IMR-90 (cell line): ENCODE data around the gene RAD23B. TPM values are rescaled to one million over a fixed set of nuclear protein-coding genes. Genes with fewer than 3 reads are reported as not detected.

Experiments
- ATAC-seq: fragments of 200-7000 bp; cut with Tn5 transposase; 2 replicates; pipeline ENCODE4 v1.9.1; 2020; ENCODE audit warnings: low read depth, mild to moderate bottlenecking, moderate library complexity
- BruUV-seq: library from RNA; stranded (reverse); fragments of 400-500 nt; replicated peaks from 2 replicates; lab custom pipeline; 2021; lab: Mats Ljungman, UMichigan
- CTCF ChIA-PET: fragments of 300-600 bp; formaldehyde crosslinking; extraction: SDS; loops from one replicate; lab custom pipeline; 2021; ENCODE audit warnings: antibody characterized with exemption; lab: Yijun Ruan, JAX
- POLR2A ChIA-PET: fragments of 300-600 bp; sonication (Branson Sonifier 250); formaldehyde crosslinking; loops from one replicate; lab custom pipeline; 2022; ENCODE audit warnings: antibody characterized with exemption; ENCODE audit not compliant: unreplicated experiment; lab: Charles Lee
- DNase-seq: peaks from one replicate; pipeline ENCODE4 v3.0.0; 2013
- H2AFZ ChIP-seq: replicated peaks from 2 replicates; pipeline ENCODE3; 2013; ENCODE audit warnings: low read length, mild to moderate bottlenecking; ENCODE audit not compliant: poor library complexity
- H2AK5ac ChIP-seq: 2 replicates; pipeline ENCODE4 v1.6.1; 2013; ENCODE audit warnings: low read depth, low read length, inconsistent platforms
- H2AK9ac ChIP-seq: replicated peaks from 2 replicates; pipeline ENCODE3; 2013; ENCODE audit warnings: mild to moderate bottlenecking, low read depth, low read length, moderate library complexity; ENCODE audit not compliant: poor library complexity
- H2BK120ac ChIP-seq: 2 replicates; pipeline ENCODE4 v1.6.1; 2013; ENCODE audit warnings: low read depth, low read length, inconsistent platforms
- H2BK15ac ChIP-seq: 3 replicates; pipeline ENCODE4 v1.6.1; 2013; ENCODE audit warnings: low read depth, low read length, inconsistent platforms
- H2BK20ac ChIP-seq: 2 replicates; pipeline ENCODE4 v1.6.1; 2013; ENCODE audit warnings: low read depth, mild to moderate bottlenecking, inconsistent platforms, low read length, moderate library complexity
- H2BK5ac ChIP-seq: 2 replicates; pipeline ENCODE4 v1.6.1; 2013; ENCODE audit warnings: mild to moderate bottlenecking, low read depth, low read length, inconsistent platforms; ENCODE audit not compliant: poor library complexity, severe bottlenecking
- H3K14ac ChIP-seq: replicated peaks from 2 replicates; pipeline ENCODE4 v1.6.1; 2013; ENCODE audit warnings: low read depth, low read length, inconsistent platforms
- H3K18ac ChIP-seq: 2 replicates; pipeline ENCODE4 v1.6.1; 2013; ENCODE audit warnings: low read depth, low read length, control low read depth
- H3K23ac ChIP-seq: 2 replicates; pipeline ENCODE4 v1.6.1; 2013; ENCODE audit warnings: low read depth, low read length, inconsistent platforms
- H3K27ac ChIP-seq: 2 replicates; pipeline ENCODE4 v1.5.1; 2013; ENCODE audit warnings: mild to moderate bottlenecking, control low read depth, low read length; ENCODE audit not compliant: insufficient read depth
- H3K27me3 ChIP-seq: 2 replicates; pipeline ENCODE4 v1.6.1; 2013; ENCODE audit warnings: low read length; ENCODE audit not compliant: control insufficient read depth, insufficient read depth
- H3K36me3 ChIP-seq: 2 replicates; pipeline ENCODE4 v1.6.1; 2013; ENCODE audit warnings: low read length, mixed read lengths; ENCODE audit not compliant: control insufficient read depth, insufficient read depth
- H3K4ac ChIP-seq: 2 replicates; pipeline ENCODE4 v1.6.1; 2013; ENCODE audit warnings: low read depth, low read length, inconsistent platforms
- H3K4me1 ChIP-seq: 2 replicates; pipeline ENCODE4 v1.6.1; 2013; ENCODE audit warnings: low read length, mixed read lengths; ENCODE audit not compliant: control insufficient read depth, insufficient read depth
- H3K4me2 ChIP-seq: 2 replicates; pipeline ENCODE4 v1.6.1; 2013; ENCODE audit warnings: low read depth, mild to moderate bottlenecking, control low read depth, low read length, moderate library complexity
- H3K4me3 ChIP-seq: 2 replicates; pipeline ENCODE4 v1.5.1; 2013; ENCODE audit warnings: low read depth, mild to moderate bottlenecking, control low read depth, low read length, moderate library complexity; ENCODE audit not compliant: insufficient read depth
- H3K56ac ChIP-seq: 2 replicates; pipeline ENCODE4 v1.6.1; 2013; ENCODE audit warnings: low read length, inconsistent platforms; ENCODE audit not compliant: insufficient read depth; ENCODE audit errors: extremely low read depth
- H3K79me1 ChIP-seq, 2 experiments: 2 replicates each; pipeline ENCODE4 v1.6.1; 2013; ENCODE audit warnings: low read length in 2 of 2, inconsistent platforms in 1 of 2, low read depth in 1 of 2
- H3K9ac ChIP-seq: 2 replicates; pipeline ENCODE4 v1.6.1; 2013; ENCODE audit warnings: low read depth, low read length, control low read depth
- H3K9me1 ChIP-seq: 2 replicates; pipeline ENCODE4 v1.6.1; 2013; ENCODE audit warnings: low read length, inconsistent platforms; ENCODE audit not compliant: insufficient read depth
- H3K9me3 ChIP-seq: 2 replicates; pipeline ENCODE4 v1.6.1; 2013; ENCODE audit warnings: low read length; ENCODE audit not compliant: control insufficient read depth, insufficient read depth
- H4K20me1 ChIP-seq: 2 replicates; pipeline ENCODE4 v1.6.1; 2013; ENCODE audit warnings: low read length, inconsistent platforms; ENCODE audit not compliant: insufficient read depth
- H4K5ac ChIP-seq: 2 replicates; pipeline ENCODE4 v1.6.1; 2013; ENCODE audit warnings: mild to moderate bottlenecking, low read depth, low read length, control low read depth
- H4K8ac ChIP-seq, 2 experiments: 2 replicates each; pipeline ENCODE4 v1.6.1; 2013; ENCODE audit warnings: low read depth in 2 of 2, low read length in 2 of 2, control low read depth in 1 of 2, inconsistent platforms in 1 of 2
- H4K91ac ChIP-seq: 2 replicates; pipeline ENCODE4 v1.6.1; 2013; ENCODE audit warnings: low read depth, low read length, inconsistent platforms; ENCODE audit not compliant: insufficient read depth
- BHLHE40 ChIP-seq: fragments of 150-350 bp; IDR thresholded peaks from 2 replicates; pipeline ENCODE4 v1.6.1; 2016; ENCODE audit warnings: mild to moderate bottlenecking, low read depth, low read length
- RCOR1 ChIP-seq: IDR thresholded peaks from 2 replicates; pipeline ENCODE4 v1.6.1; 2012; ENCODE audit warnings: mild to moderate bottlenecking, low read length, improper control_type of control experiment; ENCODE audit not compliant: insufficient replicate concordance
- WGBS, 2 experiments: methylation state at CpG; one replicate each; pipeline versions ENCODE4 v1.1.5 to v1.1.7; 2013; ENCODE audit warnings: missing lambda C conversion rate in 2 of 2; ENCODE audit not compliant: insufficient read length in 1 of 2; ENCODE audit errors: extremely low coverage in 2 of 2; 5-methylcytosine and 5-hydroxymethylcytosine counted together
- dilution Hi-C: fragments of 300-500 bp; cut with HindIII; formaldehyde crosslinking; loops from one replicate; pipeline ENCODE4 v1.14.3; 2018; ENCODE audit warnings: low sequenced_read_pairs; ENCODE audit not compliant: unreplicated experiment
- in situ Hi-C: fragments of 300-500 bp; cut with MboI; formaldehyde crosslinking; loops from 3 replicates; pipeline ENCODE4 v1.14.3; 2019; ENCODE audit warnings: low sequenced_read_pairs, inconsistent platforms, mixed read lengths
- intact Hi-C: fragments of 100-400 bp; cut with micrococcal nuclease; formaldehyde crosslinking; loops from 2 replicates; pipeline ENCODE4 v1.10.0; 2022
- polyA plus RNA-seq, 3 experiments: library from polyadenylated mRNA; depleted of rRNA; stranded (reverse); fragments of >200 nt; gene quantifications; 2 replicates each; pipeline ENCODE4 v1.2.3, GENCODE V29; 2012; ENCODE audit warnings: low replicate concordance in 1 of 3
- total RNA-seq: library from RNA; depleted of rRNA; stranded (reverse); fragments of >200 nt; gene quantifications from 2 replicates; pipeline ENCODE4 v1.2.3, GENCODE V29; 2012

RAD23B gene
- total and polyA plus RNA-seq, 2 of the 4 experiments (the other 2 are of a cell fraction): 126 to 148 TPM

DNA sequence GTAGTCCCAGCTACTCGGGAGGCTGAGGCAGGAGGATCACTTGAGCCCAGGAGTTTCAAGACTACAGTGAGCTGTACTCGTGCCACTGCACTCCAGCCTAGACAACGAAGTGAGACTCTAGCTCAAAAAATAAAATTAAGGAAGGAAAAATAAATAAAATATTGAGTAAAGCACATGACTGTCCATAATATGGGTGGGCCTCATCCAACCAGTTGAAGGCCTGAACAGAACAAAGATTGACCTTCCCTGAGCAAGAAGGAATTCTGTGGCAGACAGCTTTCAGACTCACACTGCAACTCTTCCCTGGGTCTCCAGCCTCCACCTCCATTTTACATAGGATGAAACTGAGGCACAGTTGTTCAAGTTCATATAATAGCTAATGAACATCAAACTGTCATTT, 72.3 kb downstream of the RAD23B start:
- Histone ChIP-seq H3K56ac (no peak overlapping the region), H4K20me1 (no peaks in the 10 kb centered on the region), H3K27ac (no peak overlapping the region), H3K4me2 (no peak overlapping the region), H3K36me3 (no peaks in the 10 kb centered on the region), H3K9me3 (no peaks in the 10 kb centered on the region), H4K91ac (no peak overlapping the region), H3K23ac (no peak overlapping the region), H4K8ac (no peak overlapping the region), H3K14ac (no peak overlapping the region), H2AK5ac (no peak overlapping the region), H4K5ac (no peak overlapping the region), H3K4me1 (no peaks in the 10 kb centered on the region), H2BK20ac (no peak overlapping the region), H2BK120ac (no peak overlapping the region), H3K4ac (no peak overlapping the region), H3K9me1 (no peaks in the 10 kb centered on the region), H2AK9ac (no peak overlapping the region), H3K27me3 (no peaks in the 10 kb centered on the region; the same call in 1 of the 2 replicates), H3K4me3 (no peak overlapping the region), H2BK15ac (no peak overlapping the region), H3K18ac (no peak overlapping the region), H3K9ac (no peak overlapping the region), H3K79me1 (no peaks in the 10 kb centered on the region), H2AFZ (no peak overlapping the region), H2BK5ac (no peak overlapping the region)
- ChIA-PET CTCF (no interaction called here), POLR2A (no interaction called here)
- in situ Hi-C loops: no loop called here
- no peak for DNase-seq
- ATAC-seq: no peak
- dilution Hi-C loops: no loop called here
- intact Hi-C loops: no loop called here
- no TSS peak for BruUV-seq
- TF ChIP-seq RCOR1 (no peak), BHLHE40 (no peak)
- WGBS, 2 experiments: no CpG with 5 or more reads among the region's 3 CpGs
